Measurements from ENCODE around the gene HOXC6. TPM values are rescaled to one million over a fixed set of nuclear protein-coding genes. Genes with fewer than 3 reads are reported as not detected.

Gene HOXC6
- total and polyA plus RNA-seq, 2 of the 8 experiments (the other 6 are each of a cell fraction or from before 2014, with no cell fraction given), result not detected

GRCh38 chr12:54014377-54015017 lies 13.7 kb upstream of the HOXC6 start:
- Histone ChIP-seq H4K20me1 (replicated peaks in 1 of 2; ENCODE audit: control insufficient read depth in 1 of 2, insufficient read depth in 2 of 2, low read length in 2 of 2) (peaks cover 4 to 40% of the 10 kb centered on the region in 2 experiments), H3K27me3 (replicated peaks in 1 of 4; ENCODE audit: control insufficient read depth in 3 of 4, extremely low read depth in 1 of 4, insufficient read depth in 3 of 4, low read length in 3 of 4) (peaks cover 92 to 100% (median 99%) of the 10 kb centered on the region in 4 experiments), H3K4ac (replicated peaks; ENCODE audit: insufficient read length, low read depth, low read length) (no peak overlapping the region), H2BK5ac (ENCODE audit: low read depth, low read length) (no peak overlapping the region), H3K4me3 (ENCODE audit: extremely low read depth in 1 of 4, insufficient read depth in 2 of 4, low read depth in 3 of 4, low read length in 4 of 4) (no peak overlapping the region), H4K8ac (ENCODE audit: extremely low read depth, insufficient read depth, low read length) (no peak overlapping the region), H2BK12ac (ENCODE audit: low read depth, low read length) (no peak overlapping the region), H3K14ac (ENCODE audit: insufficient read length) (no peak overlapping the region), H4K5ac (ENCODE audit: insufficient read length, low read depth, low read length) (no peak overlapping the region), H3K18ac (ENCODE audit: extremely low read depth, low read length) (no peak overlapping the region; the same call in 1 of the 2 replicates), H3K27ac (ENCODE audit: low read depth, low read length) (no peak overlapping the region), H2BK120ac (replicated peaks; ENCODE audit: low read depth, low read length) (no peak overlapping the region), H3K9ac (replicated peaks in 1 of 4; ENCODE audit: extremely low read depth in 1 of 4, low read depth in 3 of 4, low read length in 3 of 4) (no peak overlapping the region), H2AK5ac (ENCODE audit: low read depth, low read length) (no peak overlapping the region), H2AFZ (ENCODE audit: low read length) (no peak overlapping the region), H3K23me2 (ENCODE audit: low read depth, low read length) (peaks cover 3% of the 10 kb centered on the region; the same call in 1 of the 2 replicates), H4K91ac (replicated peaks; ENCODE audit: insufficient read length, low read length) (no peak overlapping the region), H3K79me2 (ENCODE audit: control insufficient read depth in 1 of 2, insufficient read depth in 2 of 2, low read length in 2 of 2) (no peaks in the 10 kb centered on the region), H3K79me1 (ENCODE audit: low read depth, low read length) (no peaks in the 10 kb centered on the region), H3K23ac (ENCODE audit: insufficient read length) (no peak overlapping the region), H2BK15ac (ENCODE audit: low read length) (no peak overlapping the region), H3K56ac (replicated peaks; ENCODE audit: insufficient read length, low read depth, low read length) (no peak overlapping the region), H3K36me3 (ENCODE audit: control insufficient read depth in 2 of 4, insufficient read depth in 4 of 4, low read length in 3 of 4) (no peaks in the 10 kb centered on the region), H3K4me2 (ENCODE audit: insufficient read depth in 1 of 2, low read depth in 2 of 2, low read length in 2 of 2) (no peak overlapping the region), H3K4me1 (replicated peaks in 1 of 4; ENCODE audit: control insufficient read depth in 3 of 4, insufficient read depth in 4 of 4, low read length in 3 of 4) (peaks cover 0 to 12% (median 3%) of the 10 kb centered on the region in 4 experiments; a peak in 5 of 7 replicates), H3K9me3 (ENCODE audit: insufficient read depth in 2 of 2, low read depth in 1 of 2, low read length in 1 of 2) (no peaks in the 10 kb centered on the region), H2BK20ac (ENCODE audit: low read length) (no peak overlapping the region)
- DNase-seq (ENCODE audit: low read depth in 1 of 2, low spot score in 2 of 2) (peak in 1 of 2 experiments; percentile 56), FAIRE-seq (no peak)
- CTCF ChIA-PET (ENCODE audit: partially characterized antibody), result interaction anchor here (1.2 to 3.8 kb wide), 7 partner anchors 10 to 187 kb away, joined by 3 to 50 read pairs (median 8); partner anchors contain the start of gene HOXC9
- 11% methylated on average over 33 of the region's 36 CpGs; no CpG with 5 or more reads in 1 of the 2 experiments for WGBS, 2 experiments (ENCODE audit: extremely low coverage in 1 of 2, insufficient coverage in 1 of 2, insufficient read length in 1 of 2, insufficient replicate concordance in 2 of 2, low coverage in 1 of 2, low lambda C conversion rate in 2 of 2, missing lambda C conversion rate in 1 of 2)
- TF ChIP-seq RNF2 (IDR thresholded peaks at IDR 0.05; ENCODE audit: borderline replicate concordance, low read depth, low read length, missing control alignments, poor library complexity, severe bottlenecking) (peak; percentile 2), EZH2 (IDR thresholded peaks at IDR 0.05; ENCODE audit: low read depth, low read length, severe bottlenecking) (peak; percentile 98), SUZ12 (IDR thresholded peaks at IDR 0.05; ENCODE audit: low read length) (peak; percentile 93), NRF1 (IDR thresholded peaks at IDR 0.05; ENCODE audit: low read depth, low read length) (no peak)
- POLR2A ChIA-PET (ENCODE audit: partially characterized antibody), result interaction anchor here (0.5 to 1.2 kb wide), 2 partner anchors 36 to 44 kb away, joined by 3 read pairs; no protein-coding TSS in a partner anchor

All from H1 (cell line).